HK-2 (cell line): ENCODE measurements around the gene PTCH1.

Experiments
- DNase-seq: peaks from one replicate; pipeline ENCODE4 v3.0.0-alpha.2; 2018; ENCODE audit not compliant: unreplicated experiment

PTCH1 gene

GRCh38 chr9:95499046-95499676, 17.6 kb downstream of the PTCH1 start:
- no peak for DNase-seq

DNA sequence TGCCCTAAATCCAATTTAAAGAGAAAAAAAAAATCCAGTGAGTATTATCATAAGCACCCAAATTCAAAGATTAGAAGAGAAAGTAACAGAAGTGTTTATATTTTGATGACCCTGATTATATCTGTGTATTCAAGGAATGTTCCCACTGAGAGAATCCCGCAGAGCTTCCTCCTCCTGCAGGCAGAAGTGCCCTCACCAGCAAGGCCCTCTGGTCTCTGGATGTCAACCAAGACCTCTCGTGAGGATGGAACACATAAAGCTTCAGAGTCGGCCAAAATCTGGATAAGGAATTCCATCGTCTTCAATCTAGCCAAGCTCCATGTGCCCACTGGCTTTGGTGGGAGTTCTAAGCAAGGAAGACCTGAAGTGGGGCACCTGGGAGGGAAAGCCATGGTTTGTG, 18.1 kb downstream of the PTCH1 start:
- no peak for DNase-seq

- no peak for DNase-seq
Measured at GRCh38 chr9:95497772-95498171, 19.0 kb downstream of the PTCH1 start.

DNA sequence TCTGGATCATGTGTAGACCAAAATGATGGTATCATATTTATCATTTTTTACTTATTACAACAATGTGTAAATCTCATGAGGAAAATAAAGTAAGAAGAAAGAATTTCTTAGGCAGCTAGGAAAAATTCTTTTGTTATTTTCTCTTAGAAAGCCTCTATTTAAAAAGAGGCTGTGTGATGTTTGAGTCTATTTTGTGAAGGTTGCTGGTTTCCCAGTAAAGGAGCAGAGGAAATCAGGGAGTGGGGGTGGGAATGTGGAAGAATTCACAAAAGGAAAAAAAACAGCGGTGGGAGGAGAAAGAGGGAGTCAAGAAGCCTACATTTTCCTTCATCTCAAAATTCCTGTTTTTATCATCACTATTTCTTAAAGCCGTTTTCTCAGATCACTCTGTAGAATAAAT, 20.1 kb downstream of the PTCH1 start:
- DNase-seq, result no peak

GRCh38 chr9:95495961-95496360, 20.8 kb downstream of the PTCH1 start:
- DNase-seq, result no peak

GRCh38 chr9:95495529-95495928, 21.2 kb downstream of the PTCH1 start:
- DNase-seq, result no peak

DNA sequence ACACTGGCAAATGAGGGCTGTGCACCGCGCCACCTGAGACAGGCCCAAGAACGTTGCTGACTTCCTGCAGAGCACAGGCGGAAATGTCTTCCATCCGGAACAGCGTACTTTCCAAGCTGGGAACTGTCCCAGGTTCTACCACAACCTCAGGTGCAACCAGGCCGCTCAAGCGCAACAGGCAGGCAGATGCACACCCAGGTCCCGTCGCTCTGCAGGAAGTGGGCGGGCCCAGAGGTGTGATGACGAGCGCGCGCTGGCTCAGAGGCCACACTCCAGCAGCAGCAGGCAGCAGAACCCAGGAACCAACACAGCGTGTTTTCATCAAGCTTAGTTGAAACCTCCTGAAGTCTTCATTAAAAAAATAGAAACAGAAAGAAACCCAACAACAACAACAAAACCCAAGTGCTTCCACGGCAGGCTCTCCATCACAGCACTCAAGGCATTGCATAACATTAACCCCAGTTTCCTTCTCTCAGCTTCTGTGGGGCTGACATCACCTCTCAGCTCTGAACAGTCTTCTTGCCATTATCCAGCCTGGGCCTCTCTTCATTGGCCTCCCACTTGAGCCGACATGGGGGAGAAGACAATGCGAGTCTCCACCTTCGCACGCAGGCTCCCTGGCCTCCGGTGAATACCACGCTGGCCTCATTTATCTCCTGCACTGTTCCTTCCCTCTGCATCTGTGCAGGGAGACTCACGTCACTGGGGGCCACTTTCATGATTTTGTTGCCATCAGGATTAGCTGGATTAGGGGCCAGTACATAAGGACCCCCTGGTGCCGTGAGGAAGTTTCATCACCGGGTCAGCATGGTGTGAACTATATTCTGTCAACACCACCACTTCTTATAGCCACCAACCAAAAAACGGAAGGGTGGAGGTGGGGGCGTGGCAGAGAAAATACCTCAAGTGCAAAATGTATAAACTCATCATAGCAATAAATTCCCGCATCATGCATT, 22.1 kb downstream of the PTCH1 start:
- DNase-seq, result peak; percentile 72

DNA sequence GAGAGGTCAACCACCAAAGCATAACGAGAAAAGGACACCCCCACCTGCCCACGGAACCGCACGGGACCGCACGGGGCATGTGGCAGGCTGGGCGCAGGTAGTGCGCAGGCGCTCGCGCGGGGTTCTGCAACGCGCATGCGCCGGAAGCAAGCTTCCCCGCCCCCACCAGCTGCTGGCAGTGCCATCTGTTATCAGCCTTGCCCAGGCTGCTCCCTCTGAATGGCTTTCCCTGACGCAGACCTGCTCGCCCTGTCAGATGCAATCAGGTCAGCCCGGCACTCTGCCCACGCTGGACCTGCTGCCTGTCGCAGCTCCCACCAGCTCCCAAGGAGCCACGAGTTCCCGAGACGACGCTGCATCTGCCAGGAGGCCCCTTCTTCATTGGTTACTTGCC, 22.8 kb downstream of the PTCH1 start:
- DNase-seq, result no peak

GRCh38 chr9:95493402-95493801, 23.4 kb downstream of the PTCH1 start:
- no peak for DNase-seq

DNA sequence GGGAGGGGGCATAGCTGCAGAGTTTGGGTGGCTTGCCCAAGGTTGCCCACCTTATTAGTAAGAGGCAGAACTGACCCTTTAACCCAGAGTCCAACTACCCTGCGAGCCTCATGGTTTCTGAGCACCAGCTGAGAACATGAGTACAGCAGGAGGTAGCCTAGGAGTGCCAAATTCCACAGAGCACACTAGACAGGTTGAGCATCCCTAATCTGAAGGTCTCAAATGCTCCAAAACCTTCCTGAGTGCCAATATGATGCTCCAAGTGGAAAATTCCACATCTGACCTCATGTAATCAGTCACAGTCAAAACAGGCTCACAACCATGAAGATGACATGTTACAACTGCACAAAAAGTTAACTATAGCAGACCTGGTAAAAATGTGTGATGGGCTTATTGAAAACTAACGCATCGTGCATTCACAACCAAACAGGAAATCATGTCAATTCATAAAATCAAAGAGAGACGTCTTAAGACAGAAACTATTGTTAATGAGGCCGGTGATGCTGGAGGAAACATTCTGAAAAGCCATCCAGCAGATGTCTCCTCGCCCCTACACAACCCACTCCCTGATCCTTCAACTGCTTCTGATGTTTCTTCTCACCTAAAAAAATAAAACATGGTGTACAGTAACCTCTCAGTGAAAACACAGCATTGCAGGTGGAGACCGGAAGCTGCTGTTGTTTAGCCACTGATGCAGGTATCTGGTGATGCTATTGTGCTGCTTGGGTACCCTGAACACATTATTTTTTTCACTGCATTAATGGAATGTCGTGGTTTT, 25.0 kb downstream of the PTCH1 start:
- no peak for DNase-seq

DNA sequence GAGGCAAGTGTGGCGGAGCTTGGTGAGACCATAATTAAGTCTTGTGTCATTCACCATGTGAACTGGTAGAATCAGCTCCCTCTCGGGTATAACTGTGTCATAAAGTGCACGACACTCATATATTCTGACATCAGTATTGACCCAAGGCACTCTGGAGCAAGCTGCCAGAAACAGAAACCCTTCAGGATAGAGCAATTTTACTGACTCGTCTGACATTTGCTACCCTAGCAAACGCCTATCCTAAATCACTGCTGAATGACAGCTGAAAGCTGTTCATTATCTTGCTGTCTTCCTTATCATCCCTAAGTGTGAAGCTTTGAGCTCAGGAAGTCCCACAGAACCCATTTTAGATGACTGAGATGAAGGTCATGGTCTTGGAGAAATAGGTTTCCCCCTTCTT, 27.8 kb downstream of the PTCH1 start:
- no peak for DNase-seq

DNA sequence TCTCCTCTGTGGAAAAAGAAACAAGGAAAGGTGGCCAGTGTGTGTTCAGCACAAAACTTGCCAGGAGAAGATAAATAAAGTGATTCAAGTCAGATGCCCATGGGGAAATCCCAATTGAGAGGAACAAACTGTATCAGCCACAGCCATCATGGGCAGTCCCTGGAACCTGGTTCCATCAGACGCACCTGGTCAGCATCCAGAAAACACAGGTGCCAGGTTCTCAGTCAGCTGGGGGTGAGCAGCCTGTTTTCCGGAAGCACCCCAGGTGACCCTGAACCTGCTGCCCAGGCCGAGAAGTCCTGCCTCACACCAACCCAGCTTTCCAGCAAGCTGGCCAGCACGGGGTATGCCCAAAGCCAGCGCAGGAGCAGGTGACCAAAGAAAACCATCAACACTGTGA, 30.5 kb downstream of the PTCH1 start:
- DNase-seq, result no peak

GRCh38 chr9:95484225-95484624, 32.5 kb downstream of the PTCH1 start:
- no peak for DNase-seq

DNA sequence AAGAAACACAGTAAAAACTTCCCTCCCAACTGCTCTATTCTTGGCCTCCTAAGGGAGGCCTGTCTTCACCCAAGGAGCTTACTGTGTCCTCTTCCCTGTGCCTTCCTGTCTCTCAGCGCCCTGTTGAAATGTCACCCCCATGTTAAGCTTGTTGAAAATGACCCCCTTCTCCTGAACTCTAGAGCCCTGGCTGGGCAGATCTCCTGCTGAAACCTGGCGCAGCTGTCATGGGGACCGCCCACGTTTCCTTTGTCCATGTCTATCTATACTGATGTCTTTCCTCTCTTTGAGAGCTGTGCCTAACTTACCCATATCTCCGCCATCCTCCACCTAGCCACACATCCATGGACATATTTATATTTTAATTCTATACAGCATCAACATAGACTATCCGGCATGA, 33.3 kb downstream of the PTCH1 start:
- no peak for DNase-seq

DNA sequence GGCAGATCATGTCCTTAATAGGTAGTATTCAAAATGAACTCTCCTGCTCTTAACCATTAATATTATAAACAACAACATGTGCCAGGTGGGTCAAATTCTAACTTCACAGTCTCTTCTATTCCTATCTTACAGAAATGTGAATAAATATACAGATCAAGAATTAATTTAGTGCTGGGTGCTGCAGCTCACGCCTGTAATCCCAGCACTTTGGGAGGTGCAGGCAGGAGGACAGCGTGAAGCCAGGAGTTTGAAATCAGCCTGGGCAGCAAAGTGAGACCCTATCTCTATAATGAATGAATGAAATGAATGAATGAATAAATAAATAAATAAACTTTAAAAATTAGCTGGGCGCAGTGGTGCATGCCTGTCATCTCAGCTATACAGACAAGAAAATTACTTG, 34.1 kb downstream of the PTCH1 start:
- DNase-seq, result no peak

DNA sequence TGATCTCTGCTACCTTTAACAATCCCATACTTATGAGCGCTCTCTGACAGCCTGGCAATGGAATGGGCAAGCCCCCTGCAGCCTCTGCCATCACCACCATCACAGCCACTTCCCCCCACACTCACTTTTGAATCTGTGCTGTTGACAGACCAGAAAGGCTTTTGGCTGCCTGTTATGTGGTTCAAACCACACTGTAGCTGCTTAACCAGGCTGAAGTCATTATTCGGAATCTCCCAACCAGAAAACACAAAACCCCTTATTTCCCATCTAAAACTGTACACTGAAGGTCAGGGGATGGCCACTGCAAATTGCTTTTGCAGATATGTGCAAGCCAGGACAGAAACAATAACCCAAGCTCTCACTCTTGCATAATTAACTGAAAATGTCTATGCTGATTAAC, 35.8 kb downstream of the PTCH1 start:
- no peak for DNase-seq

- no peak for DNase-seq
Measured at GRCh38 chr9:95480346-95480745, 36.4 kb downstream of the PTCH1 start.

DNA sequence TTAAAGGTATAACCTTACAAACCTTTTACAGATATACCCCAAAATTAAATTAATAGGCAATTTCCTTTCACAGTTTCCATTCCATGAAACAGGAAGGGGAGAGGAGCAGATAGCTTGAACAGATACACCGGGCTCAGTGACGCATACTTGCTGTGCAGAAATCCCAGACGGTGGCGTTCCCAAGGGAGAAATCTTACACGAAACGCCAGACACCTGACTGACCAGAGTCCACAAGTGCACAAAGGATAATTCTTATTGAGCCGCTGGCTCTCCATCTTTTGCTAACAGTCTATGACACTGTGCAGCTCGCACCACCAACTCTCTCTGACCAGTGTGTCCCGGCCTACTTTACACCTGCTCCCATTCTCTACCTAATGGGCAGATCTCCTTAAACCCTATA, 37.4 kb downstream of the PTCH1 start:
- DNase-seq, result no peak

DNA sequence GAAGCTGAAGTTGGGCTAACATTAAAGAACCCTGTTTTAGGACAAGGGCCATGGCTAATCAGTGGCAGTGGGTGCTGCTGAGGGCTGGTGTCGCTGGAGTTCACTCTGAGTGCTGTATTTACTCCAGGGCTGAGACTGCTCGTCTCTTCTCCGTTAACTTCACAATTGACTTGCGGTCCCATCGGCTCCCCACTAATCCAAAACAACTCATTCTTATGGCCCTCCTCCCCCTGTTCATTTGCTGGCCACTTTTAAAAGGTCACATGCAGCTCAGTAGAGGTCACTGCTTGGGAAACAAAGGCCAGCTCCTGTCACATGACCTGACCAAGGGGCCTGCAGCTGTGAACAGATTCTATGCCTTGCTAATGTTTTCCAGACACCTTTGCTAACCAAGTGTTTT, 38.4 kb downstream of the PTCH1 start:
- DNase-seq, result no peak

- DNase-seq, result no peak
Measured at GRCh38 chr9:95477885-95478284, 38.9 kb downstream of the PTCH1 start.

- no peak for DNase-seq
Measured at GRCh38 chr9:95477441-95477840, 39.3 kb downstream of the PTCH1 start.

DNA sequence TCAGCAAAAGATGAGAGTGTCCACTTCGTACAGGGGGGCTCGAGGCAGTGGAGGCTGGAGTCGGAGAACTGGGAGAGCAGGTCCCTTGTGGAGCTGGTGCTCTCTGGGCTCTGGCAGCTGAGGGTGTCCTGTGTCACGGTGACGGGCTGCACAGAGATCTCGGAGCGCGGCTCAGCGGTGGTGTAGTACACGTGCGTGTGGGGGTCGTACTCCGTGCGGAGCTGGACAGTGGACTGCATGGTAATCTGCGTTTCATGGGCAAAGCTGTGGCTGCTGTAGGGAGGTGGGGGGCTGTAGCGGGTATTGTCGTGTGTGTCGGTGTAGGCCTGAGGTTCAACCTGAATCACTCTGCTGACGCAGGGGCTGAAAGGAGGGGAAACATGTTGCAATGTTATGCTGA, 48.0 kb downstream of the PTCH1 start:
- DNase-seq, result no peak

DNA sequence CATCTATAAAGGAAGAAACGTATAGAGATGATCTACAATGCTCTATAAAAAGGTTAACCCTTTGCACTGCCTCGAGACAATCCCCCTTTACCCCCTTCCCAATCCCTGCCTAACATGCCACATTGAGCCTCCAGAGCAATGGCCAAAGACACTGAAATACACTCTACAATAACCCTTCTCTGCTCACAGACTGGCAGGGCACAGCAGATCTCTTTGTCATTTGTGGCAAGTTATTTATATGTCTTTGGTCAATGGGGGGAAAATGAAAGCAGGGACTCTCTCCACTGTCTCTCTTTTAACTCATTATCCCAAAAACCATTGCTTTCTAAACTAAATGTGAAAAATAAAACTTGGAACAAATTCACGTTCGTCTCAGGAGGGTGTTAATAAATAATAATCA, 51.7 kb downstream of the PTCH1 start:
- no peak for DNase-seq
